Measurements from ENCODE around the gene NPR3. TPM values are rescaled to one million over a fixed set of nuclear protein-coding genes. Genes with fewer than 3 reads are reported as not detected.

The NPR3 gene
- total RNA-seq, 2 donors from 2014 or later: 25.7 to 34.3 TPM

DNA sequence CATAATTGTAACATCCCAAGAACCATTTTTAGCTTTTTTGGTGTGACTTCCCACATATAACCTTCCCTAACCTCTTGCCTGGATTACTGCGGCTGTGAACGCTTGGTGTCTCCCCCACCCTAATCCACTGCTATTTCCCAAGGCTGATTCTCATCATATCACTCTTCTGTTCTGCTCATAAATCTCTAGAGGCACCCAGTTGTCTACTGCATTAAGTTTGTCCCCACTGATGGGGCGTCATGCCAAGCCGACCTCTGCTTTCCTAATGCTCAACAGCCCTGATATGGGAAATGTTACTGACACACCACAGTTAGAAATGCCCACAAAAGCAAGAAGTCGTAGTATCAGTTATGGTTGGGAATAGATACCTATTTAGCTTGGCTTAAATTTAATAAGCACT lies 24.4 kb downstream of the NPR3 start:
- ATAC-seq (ENCODE audit: insufficient number of reproducible peaks, low FRiP score, low read depth): no peak

DNA sequence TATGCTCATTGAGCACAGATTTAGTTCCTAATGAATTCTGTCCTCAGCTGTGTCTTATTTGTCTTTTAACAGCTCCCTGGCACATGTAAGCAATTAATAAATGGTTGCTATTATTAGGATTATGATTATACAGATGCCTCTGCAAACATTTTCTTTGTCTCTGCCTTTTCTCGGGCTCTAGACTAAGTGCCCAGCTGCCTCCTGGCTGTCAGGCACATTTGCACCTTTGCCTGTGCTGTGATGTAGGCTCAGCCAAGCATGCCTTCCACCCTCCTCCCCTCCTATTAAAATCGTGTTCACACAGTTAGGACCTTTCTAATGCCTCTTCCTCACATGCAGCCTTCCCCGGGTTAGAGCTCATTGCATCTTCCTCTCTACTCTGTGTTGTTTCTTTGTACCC lies 25.7 kb downstream of the NPR3 start:
- H3K36me3 ChIP-seq: peaks cover 17% of the 10 kb centered on the region
- H3K4me1 ChIP-seq (ENCODE audit: control insufficient read depth in 1 of 2, low read depth in 2 of 2): peaks cover 0 to 23% of the 10 kb centered on the region in 2 donors
- no peak for ATAC-seq (ENCODE audit: insufficient number of reproducible peaks, low FRiP score, low read depth)
- H3K9me3 ChIP-seq: no peaks in the 10 kb centered on the region
- H3K4me3 ChIP-seq: no peak overlapping the region
- no peaks in the 10 kb centered on the region for H3K27me3 ChIP-seq (replicated peaks; ENCODE audit: insufficient read depth)
- TF ChIP-seq, protein P1, sequence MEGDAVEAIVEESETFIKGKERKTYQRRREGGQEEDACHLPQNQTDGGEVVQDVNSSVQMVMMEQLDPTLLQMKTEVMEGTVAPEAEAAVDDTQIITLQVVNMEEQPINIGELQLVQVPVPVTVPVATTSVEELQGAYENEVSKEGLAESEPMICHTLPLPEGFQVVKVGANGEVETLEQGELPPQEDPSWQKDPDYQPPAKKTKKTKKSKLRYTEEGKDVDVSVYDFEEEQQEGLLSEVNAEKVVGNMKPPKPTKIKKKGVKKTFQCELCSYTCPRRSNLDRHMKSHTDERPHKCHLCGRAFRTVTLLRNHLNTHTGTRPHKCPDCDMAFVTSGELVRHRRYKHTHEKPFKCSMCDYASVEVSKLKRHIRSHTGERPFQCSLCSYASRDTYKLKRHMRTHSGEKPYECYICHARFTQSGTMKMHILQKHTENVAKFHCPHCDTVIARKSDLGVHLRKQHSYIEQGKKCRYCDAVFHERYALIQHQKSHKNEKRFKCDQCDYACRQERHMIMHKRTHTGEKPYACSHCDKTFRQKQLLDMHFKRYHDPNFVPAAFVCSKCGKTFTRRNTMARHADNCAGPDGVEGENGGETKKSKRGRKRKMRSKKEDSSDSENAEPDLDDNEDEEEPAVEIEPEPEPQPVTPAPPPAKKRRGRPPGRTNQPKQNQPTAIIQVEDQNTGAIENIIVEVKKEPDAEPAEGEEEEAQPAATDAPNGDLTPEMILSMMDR (IDR thresholded peaks at IDR 0.05): no peak
- no peak for DNase-seq (ENCODE audit: low spot score)
- H3K27ac ChIP-seq: no peak overlapping the region

More for the DNA sequence above, 24.4 kb downstream of the NPR3 start:
- H3K27me3 ChIP-seq (replicated peaks; ENCODE audit: insufficient read depth): no peaks in the 10 kb centered on the region
- H3K4me3 ChIP-seq: no peak overlapping the region
- peaks cover 0 to 23% of the 10 kb centered on the region in 2 donors for H3K4me1 ChIP-seq (ENCODE audit: control insufficient read depth in 1 of 2, low read depth in 2 of 2)
- no peak for DNase-seq (ENCODE audit: low spot score)
- TF ChIP-seq, protein P1 (IDR thresholded peaks at IDR 0.05): no peak
- H3K9me3 ChIP-seq: no peaks in the 10 kb centered on the region
- peaks cover 12% of the 10 kb centered on the region for H3K36me3 ChIP-seq
- H3K27ac ChIP-seq: no peak overlapping the region

DNA sequence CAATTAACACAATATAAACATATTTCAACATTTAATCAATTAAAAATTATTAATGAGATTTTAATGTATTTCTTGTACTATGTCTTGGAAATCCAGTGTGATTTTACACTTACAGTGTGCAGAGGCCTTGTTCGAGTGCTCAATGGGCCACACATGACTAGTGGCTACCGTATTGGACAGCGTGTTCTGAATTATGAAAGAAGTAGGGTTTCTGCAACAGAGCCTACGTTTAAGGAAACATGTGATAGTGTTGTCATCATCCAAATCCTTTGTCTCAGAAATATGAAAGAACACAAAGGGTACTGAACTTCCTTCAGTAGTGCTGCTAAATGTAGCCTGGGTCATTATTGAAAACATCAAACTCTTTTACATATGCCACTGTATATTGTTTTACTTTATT lies 29.5 kb downstream of the NPR3 start:
- H3K4me1 ChIP-seq (ENCODE audit: control insufficient read depth in 1 of 2, low read depth in 2 of 2): peaks cover 0 to 18% of the 10 kb centered on the region in 2 donors
- H3K27me3 ChIP-seq (replicated peaks; ENCODE audit: insufficient read depth): no peaks in the 10 kb centered on the region
- TF ChIP-seq, protein P1 (IDR thresholded peaks at IDR 0.05): no peak
- no peaks in the 10 kb centered on the region for H3K9me3 ChIP-seq
- ATAC-seq (ENCODE audit: insufficient number of reproducible peaks, low FRiP score, low read depth) (no peak), DNase-seq (ENCODE audit: low spot score) (no peak)
- no peak overlapping the region for H3K27ac ChIP-seq
- no peak overlapping the region for H3K4me3 ChIP-seq
- peaks cover 17% of the 10 kb centered on the region for H3K36me3 ChIP-seq

DNA sequence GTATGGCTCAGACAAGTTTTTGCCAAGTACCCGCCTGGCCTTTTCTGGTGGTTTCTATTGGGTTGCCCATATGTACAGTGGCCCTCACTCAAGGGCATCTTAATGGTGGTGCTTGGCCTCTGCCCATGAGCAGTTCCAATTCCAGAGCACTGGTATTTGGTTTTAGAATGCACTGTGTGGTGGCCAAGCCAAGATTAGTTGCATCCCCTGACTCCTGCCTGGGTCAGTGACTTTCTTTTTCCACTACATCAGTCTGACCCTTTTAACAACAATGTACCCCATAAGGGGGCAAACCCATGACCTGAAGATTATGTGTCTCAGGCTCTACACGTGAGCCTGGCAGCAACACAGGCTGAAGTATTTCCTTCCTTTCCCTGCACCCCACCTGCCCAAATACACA lies 34.2 kb downstream of the NPR3 start:
- Histone ChIP-seq H3K27me3 (replicated peaks; ENCODE audit: insufficient read depth) (no peaks in the 10 kb centered on the region), H3K36me3 (peaks cover 5% of the 10 kb centered on the region), H3K4me3 (no peak overlapping the region), H3K27ac (peak overlapping the region in 1 of 2 donors; percentile 36), H3K4me1 (ENCODE audit: control insufficient read depth in 1 of 2, low read depth in 2 of 2) (peaks cover 0 to 12% of the 10 kb centered on the region in 2 donors), H3K9me3 (no peaks in the 10 kb centered on the region)
- TF ChIP-seq, protein P1 (IDR thresholded peaks at IDR 0.05): no peak
- ATAC-seq (ENCODE audit: insufficient number of reproducible peaks, low FRiP score, low read depth) (no peak), DNase-seq (ENCODE audit: low spot score) (no peak)

DNA sequence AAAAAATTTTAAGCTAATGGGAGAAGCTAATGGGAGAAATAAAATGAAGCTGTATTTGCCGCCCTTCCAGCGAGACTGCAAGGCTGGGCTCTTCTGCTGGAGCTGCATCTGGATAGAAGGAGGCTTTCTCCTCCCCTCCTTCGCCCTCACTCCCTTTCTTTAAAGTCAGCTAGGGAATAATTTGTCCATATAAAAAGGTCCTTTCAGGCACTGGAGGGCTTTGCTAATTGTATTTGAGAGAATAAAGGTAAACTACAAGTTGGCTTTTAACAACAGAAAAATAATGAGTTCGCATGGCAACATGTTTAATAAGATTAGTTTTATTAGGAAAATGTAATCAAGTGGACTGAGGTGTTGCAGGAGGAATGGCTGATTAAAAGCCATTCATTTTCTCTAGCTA lies 41.3 kb downstream of the NPR3 start:
- TF ChIP-seq, protein P1 (IDR thresholded peaks at IDR 0.05): no peak
- no peaks in the 10 kb centered on the region for H3K36me3 ChIP-seq
- H3K4me3 ChIP-seq: no peak overlapping the region
- peaks cover 14 to 26% of the 10 kb centered on the region in 2 donors for H3K4me1 ChIP-seq (ENCODE audit: control insufficient read depth in 1 of 2, low read depth in 2 of 2)
- no peaks in the 10 kb centered on the region for H3K9me3 ChIP-seq
- no peak overlapping the region for H3K27ac ChIP-seq
- H3K27me3 ChIP-seq (replicated peaks; ENCODE audit: insufficient read depth): no peaks in the 10 kb centered on the region
- ATAC-seq (ENCODE audit: insufficient number of reproducible peaks, low FRiP score, low read depth) (no peak), DNase-seq (ENCODE audit: low spot score) (no peak)

All from thoracic aorta (tissue), 2 donors.